Measurements from ENCODE around the gene TNS1.

Gene TNS1

GRCh38 chr2:217826991-217827390, 175.8 kb downstream of the TNS1 start:
- H3K4me1 ChIP-seq (ENCODE audit: insufficient read depth, poor library complexity, severe bottlenecking) = no peaks in the 10 kb centered on the region
- ATAC-seq (ENCODE audit: low read depth) (no peak), DNase-seq (ENCODE audit: low spot score) (no peak)
- no peaks in the 10 kb centered on the region for H3K27me3 ChIP-seq (ENCODE audit: insufficient read depth, poor library complexity, severe bottlenecking)
- H3K9me3 ChIP-seq (ENCODE audit: severe bottlenecking) = no peaks in the 10 kb centered on the region
- H3K4me3 ChIP-seq (ENCODE audit: severe bottlenecking) = no peak overlapping the region
- H3K27ac ChIP-seq (ENCODE audit: poor library complexity, severe bottlenecking) = no peak overlapping the region
- TF ChIP-seq CTCF (IDR thresholded peaks at IDR 0.05; ENCODE audit: poor library complexity, severe bottlenecking) = no peak
- H3K36me3 ChIP-seq (ENCODE audit: low read depth) = no peaks in the 10 kb centered on the region

GRCh38 chr2:217826520-217826919, 176.3 kb downstream of the TNS1 start:
- Histone ChIP-seq H3K4me3 (ENCODE audit: severe bottlenecking) (no peak overlapping the region), H3K9me3 (ENCODE audit: severe bottlenecking) (no peaks in the 10 kb centered on the region), H3K27ac (ENCODE audit: poor library complexity, severe bottlenecking) (no peak overlapping the region), H3K27me3 (ENCODE audit: insufficient read depth, poor library complexity, severe bottlenecking) (no peaks in the 10 kb centered on the region), H3K36me3 (ENCODE audit: low read depth) (no peaks in the 10 kb centered on the region), H3K4me1 (ENCODE audit: insufficient read depth, poor library complexity, severe bottlenecking) (no peaks in the 10 kb centered on the region)
- DNase-seq (ENCODE audit: low spot score) (no peak), ATAC-seq (ENCODE audit: low read depth) (no peak)
- no peak for TF ChIP-seq CTCF (IDR thresholded peaks at IDR 0.05; ENCODE audit: poor library complexity, severe bottlenecking)

GRCh38 chr2:217825469-217826235, 177.1 kb downstream of the TNS1 start:
- no peak overlapping the region for H3K4me3 ChIP-seq (ENCODE audit: severe bottlenecking)
- H3K36me3 ChIP-seq (ENCODE audit: low read depth) = no peaks in the 10 kb centered on the region
- H3K4me1 ChIP-seq (ENCODE audit: insufficient read depth, poor library complexity, severe bottlenecking) = no peaks in the 10 kb centered on the region
- H3K27me3 ChIP-seq (ENCODE audit: insufficient read depth, poor library complexity, severe bottlenecking) = no peaks in the 10 kb centered on the region
- no peak for ATAC-seq (ENCODE audit: low read depth)
- H3K27ac ChIP-seq (ENCODE audit: poor library complexity, severe bottlenecking) = no peak overlapping the region
- no peak for TF ChIP-seq CTCF (IDR thresholded peaks at IDR 0.05; ENCODE audit: poor library complexity, severe bottlenecking)
- no peak for DNase-seq (ENCODE audit: low spot score)
- no peaks in the 10 kb centered on the region for H3K9me3 ChIP-seq (ENCODE audit: severe bottlenecking)

GRCh38 chr2:217824223-217824622, 178.6 kb downstream of the TNS1 start:
- Histone ChIP-seq H3K4me1 (ENCODE audit: insufficient read depth, poor library complexity, severe bottlenecking) (no peaks in the 10 kb centered on the region), H3K27ac (ENCODE audit: poor library complexity, severe bottlenecking) (no peak overlapping the region), H3K4me3 (ENCODE audit: severe bottlenecking) (no peak overlapping the region), H3K27me3 (ENCODE audit: insufficient read depth, poor library complexity, severe bottlenecking) (no peaks in the 10 kb centered on the region), H3K9me3 (ENCODE audit: severe bottlenecking) (no peaks in the 10 kb centered on the region), H3K36me3 (ENCODE audit: low read depth) (no peaks in the 10 kb centered on the region)
- ATAC-seq (ENCODE audit: low read depth) (no peak), DNase-seq (ENCODE audit: low spot score) (no peak)
- no peak for TF ChIP-seq CTCF (IDR thresholded peaks at IDR 0.05; ENCODE audit: poor library complexity, severe bottlenecking)

GRCh38 chr2:217823626-217824025, 179.2 kb downstream of the TNS1 start:
- H3K36me3 ChIP-seq (ENCODE audit: low read depth) = no peaks in the 10 kb centered on the region
- TF ChIP-seq CTCF (IDR thresholded peaks at IDR 0.05; ENCODE audit: poor library complexity, severe bottlenecking) = no peak
- no peak overlapping the region for H3K4me3 ChIP-seq (ENCODE audit: severe bottlenecking)
- no peaks in the 10 kb centered on the region for H3K27me3 ChIP-seq (ENCODE audit: insufficient read depth, poor library complexity, severe bottlenecking)
- no peaks in the 10 kb centered on the region for H3K4me1 ChIP-seq (ENCODE audit: insufficient read depth, poor library complexity, severe bottlenecking)
- ATAC-seq (ENCODE audit: low read depth) (no peak), DNase-seq (ENCODE audit: low spot score) (no peak)
- H3K27ac ChIP-seq (ENCODE audit: poor library complexity, severe bottlenecking) = no peak overlapping the region
- H3K9me3 ChIP-seq (ENCODE audit: severe bottlenecking) = no peaks in the 10 kb centered on the region

All from RWPE2 (cell line).